Tibial artery (tissue), 4 donors: ENCODE results near the gene MINPP1.
"Not testable (repeated sequence)": the region's sequence is repeated elsewhere in the genome, so short reads cannot be mapped to it uniquely, and the experiment has no call there.

Experiments used
- DNase-seq, 2 donors: peaks; one replicate each; pipeline ENCODE4 v3.0.0-alpha.2; 2019
- H3K27ac ChIP-seq, 2 donors: fragments of 200-600 bp; sonication (generic) in 1 of 2; 1 replicate in 1 of 2; 2 replicates in 1 of 2; pipeline ENCODE4 v1.5.1; 2018 to 2019; ENCODE audit warnings: mild to moderate bottlenecking in 1 of 2
- H3K27me3 ChIP-seq, 2 donors: fragments of 200-600 bp; sonication (generic) in 1 of 2; one replicate each; pipeline versions ENCODE4 v1.5.1 to v1.6.0; 2016 to 2019
- H3K36me3 ChIP-seq, 3 donors: fragments of 200-600 bp; sonication (generic) in 2 of 3; one replicate each; pipeline ENCODE4 v1.5.1; 2016 to 2019; ENCODE audit warnings: mild to moderate bottlenecking in 2 of 3
- H3K4me1 ChIP-seq, 4 donors: fragments of 200-600 bp; sonication (generic) in 2 of 4; 1 replicate in 3 of 4; 2 replicates in 1 of 4; pipeline ENCODE4 v1.5.1; 2016 to 2019
- H3K4me3 ChIP-seq, 2 donors: fragments of 200-600 bp; sonication (generic) in 1 of 2; 1 replicate in 1 of 2; 2 replicates in 1 of 2; pipeline ENCODE4 v1.5.1; 2018 to 2019; ENCODE audit warnings: mild to moderate bottlenecking in 2 of 2
- H3K9me3 ChIP-seq, 3 donors: fragments of 200-600 bp; sonication (generic) in 1 of 3; one replicate each; pipeline ENCODE4 v1.5.1; 2016 to 2019
- CTCF ChIP-seq, 2 experiments: fragments of 200-600 bp in 1 of 2; fragments of 450-650 bp in 1 of 2; IDR thresholded peaks; one replicate each; pipeline ENCODE4 v1.5.1; 2017 to 2019; ENCODE audit warnings: antibody characterized with exemption in 2 of 2, mild to moderate bottlenecking in 1 of 2, moderate library complexity in 1 of 2
- intact Hi-C: fragments of 100-400 bp; cut with DNase I; formaldehyde crosslinking; loops from one replicate; pipeline ENCODE4 v1.15.0; 2023; ENCODE audit warnings: low total_unique reads

Gene MINPP1

GRCh38 chr10:87504640-87505365, at the start of gene MINPP1:
TSS of gene MINPP1 (plus strand) at chr10:87504893. CDS start at chr10:87504916, 23 bp downstream.
- no peaks in the 10 kb centered on the region for H3K27me3 ChIP-seq
- no peaks in the 10 kb centered on the region for H3K9me3 ChIP-seq
- peak; percentile 80 to 88 for DNase-seq
- intact Hi-C loops: no loop called here
- peaks cover 0 to 34% (median 17%) of the 10 kb centered on the region in 4 donors for H3K4me1 ChIP-seq
- H3K36me3 ChIP-seq: peaks cover 0 to 8% (median 1%) of the 10 kb centered on the region in 3 donors
- H3K27ac ChIP-seq: peak within 1 kb of the TSS; percentile 78 to 89
- no peak for TF ChIP-seq CTCF (IDR thresholded peaks at IDR 0.05)
- peak within 1 kb of the TSS; percentile 82 to 96 for H3K4me3 ChIP-seq

GRCh38 chr10:87456586-87457220, 48.0 kb upstream of the MINPP1 start:
- H3K36me3 ChIP-seq, H3K27me3 ChIP-seq, intact Hi-C loops, H3K4me1 ChIP-seq, H3K9me3 ChIP-seq, DNase-seq, H3K4me3 ChIP-seq, H3K27ac ChIP-seq: not testable (repeated sequence)

- H3K36me3 ChIP-seq, H3K4me3 ChIP-seq, H3K27me3 ChIP-seq, H3K27ac ChIP-seq, H3K9me3 ChIP-seq, H3K4me1 ChIP-seq, intact Hi-C loops, DNase-seq: not testable (repeated sequence)
Observed at GRCh38 chr10:87461751-87462150, 42.9 kb upstream of the MINPP1 start.

- H3K27ac ChIP-seq, H3K4me1 ChIP-seq, H3K27me3 ChIP-seq, H3K9me3 ChIP-seq, H3K4me3 ChIP-seq, H3K36me3 ChIP-seq, DNase-seq, intact Hi-C loops: not testable (repeated sequence)
Observed at GRCh38 chr10:87466849-87467248, 37.8 kb upstream of the MINPP1 start.

- H3K36me3 ChIP-seq, H3K27ac ChIP-seq, intact Hi-C loops, H3K27me3 ChIP-seq, H3K9me3 ChIP-seq, H3K4me3 ChIP-seq, DNase-seq, H3K4me1 ChIP-seq: not testable (repeated sequence)
Observed at GRCh38 chr10:87488733-87489132, 16.0 kb upstream of the MINPP1 start.

- DNase-seq, H3K4me1 ChIP-seq, H3K9me3 ChIP-seq, H3K4me3 ChIP-seq, intact Hi-C loops, H3K36me3 ChIP-seq, H3K27me3 ChIP-seq, H3K27ac ChIP-seq: not testable (repeated sequence)
Observed at GRCh38 chr10:87490285-87490684, 14.4 kb upstream of the MINPP1 start.

- H3K4me3 ChIP-seq, intact Hi-C loops, H3K9me3 ChIP-seq, H3K27ac ChIP-seq, H3K36me3 ChIP-seq, H3K4me1 ChIP-seq, H3K27me3 ChIP-seq, DNase-seq: not testable (repeated sequence)
Observed at GRCh38 chr10:87492450-87492849, 12.2 kb upstream of the MINPP1 start.

- H3K9me3 ChIP-seq, H3K36me3 ChIP-seq, intact Hi-C loops: not testable (repeated sequence)
Observed at GRCh38 chr10:87495446-87495845, 9.2 kb upstream of the MINPP1 start.

GRCh38 chr10:87497386-87497785, 7.3 kb upstream of the MINPP1 start:
- H3K27me3 ChIP-seq, H3K27ac ChIP-seq, H3K9me3 ChIP-seq, H3K4me1 ChIP-seq, DNase-seq, intact Hi-C loops, H3K36me3 ChIP-seq, H3K4me3 ChIP-seq: not testable (repeated sequence)

More at GRCh38 chr10:87495446-87495845, 9.2 kb upstream of the MINPP1 start:
- H3K27ac ChIP-seq, H3K27me3 ChIP-seq, DNase-seq, H3K4me3 ChIP-seq, H3K4me1 ChIP-seq: not testable (repeated sequence)

GRCh38 chr10:87498106-87498789, 6.4 kb upstream of the MINPP1 start:
- H3K4me1 ChIP-seq, H3K27ac ChIP-seq, intact Hi-C loops, H3K4me3 ChIP-seq, H3K9me3 ChIP-seq, H3K27me3 ChIP-seq, DNase-seq, H3K36me3 ChIP-seq: not testable (repeated sequence)
